ENCODE results near the gene PPM1L.

PPM1L gene

GRCh38 chr3:160815280-160815679 lies 59.2 kb downstream of the PPM1L start:
- no peak for TF ChIP-seq CTCF (IDR thresholded peaks at IDR 0.05; ENCODE audit: extremely low read depth, missing control alignments)
- DNase-seq (ENCODE audit: low spot score): no peak

- no peak for TF ChIP-seq CTCF (IDR thresholded peaks at IDR 0.05; ENCODE audit: extremely low read depth, missing control alignments)
- no peak for DNase-seq (ENCODE audit: low spot score)
Measured at GRCh38 chr3:160820022-160820421, 64.0 kb downstream of the PPM1L start.

GRCh38 chr3:160820430-160820829 lies 64.4 kb downstream of the PPM1L start:
- no peak for DNase-seq (ENCODE audit: low spot score)
- TF ChIP-seq CTCF (IDR thresholded peaks at IDR 0.05; ENCODE audit: extremely low read depth, missing control alignments): no peak

GRCh38 chr3:160822936-160823335 lies 66.9 kb downstream of the PPM1L start:
- TF ChIP-seq CTCF (IDR thresholded peaks at IDR 0.05; ENCODE audit: extremely low read depth, missing control alignments): no peak
- DNase-seq (ENCODE audit: low spot score): no peak

GRCh38 chr3:160825311-160825800 lies 69.3 kb downstream of the PPM1L start:
- TF ChIP-seq CTCF (IDR thresholded peaks at IDR 0.05; ENCODE audit: extremely low read depth, missing control alignments): no peak

GRCh38 chr3:160826408-160826807 lies 70.4 kb downstream of the PPM1L start:
- no peak for DNase-seq (ENCODE audit: low spot score)
- TF ChIP-seq CTCF (IDR thresholded peaks at IDR 0.05; ENCODE audit: extremely low read depth, missing control alignments): no peak

More at GRCh38 chr3:160825311-160825800, 69.3 kb downstream of the PPM1L start:
- no peak for DNase-seq (ENCODE audit: low spot score)

- no peak for DNase-seq (ENCODE audit: low spot score)
- TF ChIP-seq CTCF (IDR thresholded peaks at IDR 0.05; ENCODE audit: extremely low read depth, missing control alignments): no peak
Measured at GRCh38 chr3:160826991-160827390, 71.0 kb downstream of the PPM1L start.
